ENCODE measurements around the gene FBLN2.

FBLN2 gene

GRCh38 chr3:13634151-13634550, 85.2 kb downstream of the FBLN2 start:
- no peak overlapping the region for H3K27ac ChIP-seq (ENCODE audit: low read depth, low read length)
- H3K4me3 ChIP-seq (ENCODE audit: low read depth in 1 of 5, low read length in 5 of 5): no peak overlapping the region
- H3K4me1 ChIP-seq (ENCODE audit: control insufficient read depth in 5 of 5, insufficient read depth in 5 of 5, low read length in 5 of 5): no peaks in the 10 kb centered on the region
- no peaks in the 10 kb centered on the region for H3K27me3 ChIP-seq (ENCODE audit: control insufficient read depth in 5 of 5, insufficient read depth in 4 of 5, low read length in 5 of 5)
- peaks cover 0 to 88% (median 69%) of the 10 kb centered on the region in 5 donors for H3K36me3 ChIP-seq (ENCODE audit: control insufficient read depth in 5 of 5, insufficient read depth in 5 of 5, low read length in 5 of 5)
- H3K9ac ChIP-seq (ENCODE audit: low read length in 5 of 5): no peak overlapping the region
- no peaks in the 10 kb centered on the region for H3K9me3 ChIP-seq (ENCODE audit: control insufficient read depth in 5 of 5, low read length in 5 of 5)

- Histone ChIP-seq H3K36me3 (ENCODE audit: control insufficient read depth in 5 of 5, insufficient read depth in 5 of 5, low read length in 5 of 5) (peaks cover 0 to 83% (median 64%) of the 10 kb centered on the region in 5 donors), H3K4me3 (ENCODE audit: low read depth in 1 of 5, low read length in 5 of 5) (no peak overlapping the region), H3K9ac (ENCODE audit: low read length in 5 of 5) (no peak overlapping the region), H3K4me1 (ENCODE audit: control insufficient read depth in 5 of 5, insufficient read depth in 5 of 5, low read length in 5 of 5) (no peaks in the 10 kb centered on the region), H3K9me3 (ENCODE audit: control insufficient read depth in 5 of 5, low read length in 5 of 5) (no peaks in the 10 kb centered on the region), H3K27me3 (ENCODE audit: control insufficient read depth in 5 of 5, insufficient read depth in 4 of 5, low read length in 5 of 5) (no peaks in the 10 kb centered on the region), H3K27ac (ENCODE audit: low read depth, low read length) (no peak overlapping the region)
These were observed 85.7 kb downstream of the FBLN2 start for GRCh38 chr3:13634615-13635014.

GRCh38 chr3:13636186-13636585, 87.3 kb downstream of the FBLN2 start:
- Histone ChIP-seq H3K9me3 (ENCODE audit: control insufficient read depth in 5 of 5, low read length in 5 of 5) (no peaks in the 10 kb centered on the region), H3K27me3 (ENCODE audit: control insufficient read depth in 5 of 5, insufficient read depth in 4 of 5, low read length in 5 of 5) (no peaks in the 10 kb centered on the region), H3K4me1 (ENCODE audit: control insufficient read depth in 5 of 5, insufficient read depth in 5 of 5, low read length in 5 of 5) (no peaks in the 10 kb centered on the region), H3K27ac (ENCODE audit: low read depth, low read length) (no peak overlapping the region), H3K9ac (ENCODE audit: low read length in 5 of 5) (no peak overlapping the region), H3K36me3 (ENCODE audit: control insufficient read depth in 5 of 5, insufficient read depth in 5 of 5, low read length in 5 of 5) (peaks cover 0 to 68% (median 48%) of the 10 kb centered on the region in 5 donors), H3K4me3 (ENCODE audit: low read depth in 1 of 5, low read length in 5 of 5) (no peak overlapping the region)

GRCh38 chr3:13636874-13637273, 87.9 kb downstream of the FBLN2 start:
- Histone ChIP-seq H3K27ac (ENCODE audit: low read depth, low read length) (no peak overlapping the region), H3K9me3 (ENCODE audit: control insufficient read depth in 5 of 5, low read length in 5 of 5) (no peaks in the 10 kb centered on the region), H3K9ac (ENCODE audit: low read length in 5 of 5) (no peak overlapping the region), H3K36me3 (ENCODE audit: control insufficient read depth in 5 of 5, insufficient read depth in 5 of 5, low read length in 5 of 5) (peaks cover 0 to 61% (median 41%) of the 10 kb centered on the region in 5 donors), H3K4me3 (ENCODE audit: low read depth in 1 of 5, low read length in 5 of 5) (no peak overlapping the region), H3K4me1 (ENCODE audit: control insufficient read depth in 5 of 5, insufficient read depth in 5 of 5, low read length in 5 of 5) (no peaks in the 10 kb centered on the region), H3K27me3 (ENCODE audit: control insufficient read depth in 5 of 5, insufficient read depth in 4 of 5, low read length in 5 of 5) (no peaks in the 10 kb centered on the region)

GRCh38 chr3:13637311-13637891, 88.5 kb downstream of the FBLN2 start:
- H3K27ac ChIP-seq (ENCODE audit: low read depth, low read length): no peak overlapping the region
- H3K4me3 ChIP-seq (ENCODE audit: low read depth in 1 of 5, low read length in 5 of 5): no peak overlapping the region

GRCh38 chr3:13637953-13638352, 89.0 kb downstream of the FBLN2 start:
- no peaks in the 10 kb centered on the region for H3K27me3 ChIP-seq (ENCODE audit: control insufficient read depth in 5 of 5, insufficient read depth in 4 of 5, low read length in 5 of 5)
- no peak overlapping the region for H3K9ac ChIP-seq (ENCODE audit: low read length in 5 of 5)

More at GRCh38 chr3:13637311-13637891, 88.5 kb downstream of the FBLN2 start:
- Histone ChIP-seq H3K4me1 (ENCODE audit: control insufficient read depth in 5 of 5, insufficient read depth in 5 of 5, low read length in 5 of 5) (no peaks in the 10 kb centered on the region), H3K9me3 (ENCODE audit: control insufficient read depth in 5 of 5, low read length in 5 of 5) (no peaks in the 10 kb centered on the region), H3K27me3 (ENCODE audit: control insufficient read depth in 5 of 5, insufficient read depth in 4 of 5, low read length in 5 of 5) (no peaks in the 10 kb centered on the region), H3K9ac (ENCODE audit: low read length in 5 of 5) (no peak overlapping the region), H3K36me3 (ENCODE audit: control insufficient read depth in 5 of 5, insufficient read depth in 5 of 5, low read length in 5 of 5) (peaks cover 0 to 55% (median 36%) of the 10 kb centered on the region in 5 donors)

GRCh38 chr3:13638927-13639326, 90.0 kb downstream of the FBLN2 start:
- H3K27me3 ChIP-seq (ENCODE audit: control insufficient read depth in 5 of 5, insufficient read depth in 4 of 5, low read length in 5 of 5): no peaks in the 10 kb centered on the region
- no peaks in the 10 kb centered on the region for H3K4me1 ChIP-seq (ENCODE audit: control insufficient read depth in 5 of 5, insufficient read depth in 5 of 5, low read length in 5 of 5)
- H3K36me3 ChIP-seq (ENCODE audit: control insufficient read depth in 5 of 5, insufficient read depth in 5 of 5, low read length in 5 of 5): peaks cover 0 to 40% (median 22%) of the 10 kb centered on the region in 5 donors
- no peak overlapping the region for H3K27ac ChIP-seq (ENCODE audit: low read depth, low read length)
- no peaks in the 10 kb centered on the region for H3K9me3 ChIP-seq (ENCODE audit: control insufficient read depth in 5 of 5, low read length in 5 of 5)
- H3K9ac ChIP-seq (ENCODE audit: low read length in 5 of 5): no peak overlapping the region
- H3K4me3 ChIP-seq (ENCODE audit: low read depth in 1 of 5, low read length in 5 of 5): no peak overlapping the region

More at GRCh38 chr3:13637953-13638352, 89.0 kb downstream of the FBLN2 start:
- Histone ChIP-seq H3K36me3 (ENCODE audit: control insufficient read depth in 5 of 5, insufficient read depth in 5 of 5, low read length in 5 of 5) (peaks cover 0 to 50% (median 31%) of the 10 kb centered on the region in 5 donors), H3K27ac (ENCODE audit: low read depth, low read length) (no peak overlapping the region), H3K4me3 (ENCODE audit: low read depth in 1 of 5, low read length in 5 of 5) (no peak overlapping the region), H3K4me1 (ENCODE audit: control insufficient read depth in 5 of 5, insufficient read depth in 5 of 5, low read length in 5 of 5) (no peaks in the 10 kb centered on the region), H3K9me3 (ENCODE audit: control insufficient read depth in 5 of 5, low read length in 5 of 5) (no peaks in the 10 kb centered on the region)

GRCh38 chr3:13642597-13642996, 93.7 kb downstream of the FBLN2 start:
- Histone ChIP-seq H3K36me3 (ENCODE audit: control insufficient read depth in 5 of 5, insufficient read depth in 5 of 5, low read length in 5 of 5) (peaks cover 0 to 7% (median 4%) of the 10 kb centered on the region in 5 donors), H3K27ac (ENCODE audit: low read depth, low read length) (no peak overlapping the region), H3K27me3 (ENCODE audit: control insufficient read depth in 5 of 5, insufficient read depth in 4 of 5, low read length in 5 of 5) (peaks cover 0 to 10% (median 0%) of the 10 kb centered on the region in 5 donors), H3K9me3 (ENCODE audit: control insufficient read depth in 5 of 5, low read length in 5 of 5) (no peaks in the 10 kb centered on the region), H3K4me1 (ENCODE audit: control insufficient read depth in 5 of 5, insufficient read depth in 5 of 5, low read length in 5 of 5) (peaks cover 0 to 5% (median 5%) of the 10 kb centered on the region in 5 donors), H3K4me3 (ENCODE audit: low read depth in 1 of 5, low read length in 5 of 5) (no peak overlapping the region), H3K9ac (ENCODE audit: low read length in 5 of 5) (no peak overlapping the region)

- no peaks in the 10 kb centered on the region for H3K9me3 ChIP-seq (ENCODE audit: control insufficient read depth in 5 of 5, low read length in 5 of 5)
- H3K4me3 ChIP-seq (ENCODE audit: low read depth in 1 of 5, low read length in 5 of 5): no peak overlapping the region
These were observed 95.6 kb downstream of the FBLN2 start for GRCh38 chr3:13644341-13645117.

More at GRCh38 chr3:13644341-13645117, 95.6 kb downstream of the FBLN2 start:
- Histone ChIP-seq H3K27me3 (ENCODE audit: control insufficient read depth in 5 of 5, insufficient read depth in 4 of 5, low read length in 5 of 5) (peaks cover 0 to 13% (median 0%) of the 10 kb centered on the region in 5 donors), H3K9ac (ENCODE audit: low read length in 5 of 5) (no peak overlapping the region), H3K27ac (ENCODE audit: low read depth, low read length) (no peak overlapping the region), H3K4me1 (ENCODE audit: control insufficient read depth in 5 of 5, insufficient read depth in 5 of 5, low read length in 5 of 5) (peaks cover 2 to 17% (median 15%) of the 10 kb centered on the region in 5 donors), H3K36me3 (ENCODE audit: control insufficient read depth in 5 of 5, insufficient read depth in 5 of 5, low read length in 5 of 5) (no peaks in the 10 kb centered on the region)
